Measurements from ENCODE around the gene CASP9. TPM values are rescaled to one million over a fixed set of nuclear protein-coding genes. Genes with fewer than 3 reads are reported as not detected.
A peak's percentile ranks its signal among the peaks of the same experiment; 100 is the strongest.

CASP9 gene
- total and polyA plus RNA-seq, 2 experiments from 2014 or later, result 7.7 to 25.0 TPM

GRCh38 chr1:15525050-15526020 is 1.3 kb upstream of the CASP9 start:
- peaks cover 39% of the 10 kb centered on the region for H3K4me1 Mint-ChIP-seq
- 0 out of 2 replicates have a peak overlapping the region, but pooled peaks have one; percentile 2 for H3K27ac ChIP-seq (ENCODE audit: low read depth)
- H3K4me1 ChIP-seq (ENCODE audit: insufficient read depth), result peaks cover 15% of the 10 kb centered on the region
- peaks cover 6% of the 10 kb centered on the region; the same call in 1 of the 2 replicates for H4K20me1 ChIP-seq (replicated peaks; ENCODE audit: insufficient read depth)
- H3K27me3 ChIP-seq (ENCODE audit: insufficient read depth), result no peaks in the 10 kb centered on the region
- no peaks in the 10 kb centered on the region for H3K36me3 ChIP-seq (ENCODE audit: insufficient read depth)
- H3K27me3 Mint-ChIP-seq (ENCODE audit: insufficient read depth, low read depth, poor library complexity), result peaks cover 7% of the 10 kb centered on the region
- H2AFZ ChIP-seq, result peak overlapping the region; percentile 94; the same call in 1 of the 2 replicates
- H3K36me3 Mint-ChIP-seq (ENCODE audit: low read depth), result no peaks in the 10 kb centered on the region
- H3K27ac Mint-ChIP-seq, result peak overlapping the region; percentile 91
- H3F3A ChIP-seq (replicated peaks; ENCODE audit: low read depth), result no peaks in the 10 kb centered on the region
- H3K4me3 Mint-ChIP-seq, result peak overlapping the region; percentile 83
- TF ChIP-seq POLR2AphosphoS5 (IDR thresholded peaks at IDR 0.05; ENCODE audit: low read depth) (0 out of 2 replicates have a peak, but pooled peaks have one; percentile 20), EZH2phosphoT487 (IDR thresholded peaks at IDR 0.05; ENCODE audit: unreplicated experiment) (no peak)
- H3K79me2 ChIP-seq (replicated peaks; ENCODE audit: insufficient read depth), result peaks cover 44% of the 10 kb centered on the region
- peak overlapping the region; percentile 81 for H3K4me2 ChIP-seq
- DNase-seq (ENCODE audit: low spot score) (peak; percentile 62), ATAC-seq (peak; percentile 17)
- H3K4me3 ChIP-seq, result peak overlapping the region; percentile 73
- H3K9me3 Mint-ChIP-seq, result no peaks in the 10 kb centered on the region
- H3K9me2 ChIP-seq (ENCODE audit: insufficient read depth), result no peaks in the 10 kb centered on the region

GRCh38 chr1:15524283-15525049 is 451 bp upstream of the CASP9 start:
- Mint-ChIP-seq H3K4me3 (peak overlapping the region; percentile 83), H3K36me3 (ENCODE audit: low read depth) (no peaks in the 10 kb centered on the region; the same call in 2 of the 3 replicates), H3K4me1 (peaks cover 39% of the 10 kb centered on the region), H3K27me3 (ENCODE audit: insufficient read depth, low read depth, poor library complexity) (peaks cover 7% of the 10 kb centered on the region), H3K27ac (peak overlapping the region; percentile 100), H3K9me3 (no peaks in the 10 kb centered on the region)
- Histone ChIP-seq H3K9me2 (ENCODE audit: insufficient read depth) (no peaks in the 10 kb centered on the region), H3K79me2 (replicated peaks; ENCODE audit: insufficient read depth) (peaks cover 46% of the 10 kb centered on the region), H4K20me1 (replicated peaks; ENCODE audit: insufficient read depth) (peaks cover 6% of the 10 kb centered on the region; the same call in 1 of the 2 replicates), H3K4me3 (peak overlapping the region; percentile 70), H3K27ac (ENCODE audit: low read depth) (no peak overlapping the region), H3K4me1 (ENCODE audit: insufficient read depth) (peaks cover 15% of the 10 kb centered on the region), H3K27me3 (ENCODE audit: insufficient read depth) (no peaks in the 10 kb centered on the region), H3K4me2 (no peak overlapping the region), H3F3A (replicated peaks; ENCODE audit: low read depth) (no peaks in the 10 kb centered on the region), H3K36me3 (ENCODE audit: insufficient read depth) (no peaks in the 10 kb centered on the region), H2AFZ (no peak overlapping the region)
- peak; percentile 10 for ATAC-seq
- peak; percentile 100 for DNase-seq (ENCODE audit: low spot score)
- TF ChIP-seq JUNB (IDR thresholded peaks at IDR 0.05; ENCODE audit: unreplicated experiment) (no peak), CREB1 (CRISPR knock-in tag; IDR thresholded peaks at IDR 0.05; ENCODE audit: low read depth) (peak; percentile 89), EZH2 (IDR thresholded peaks at IDR 0.05; ENCODE audit: low read depth, unreplicated experiment) (no peak), NANOG (IDR thresholded peaks at IDR 0.05; ENCODE audit: borderline replicate concordance) (no peak), ZNF331 (CRISPR knock-in tag; IDR thresholded peaks at IDR 0.05; ENCODE audit: low read depth) (no peak), REST (IDR thresholded peaks at IDR 0.05; ENCODE audit: unreplicated experiment) (no peak)
